ENCODE data around the gene FAM120C.

The FAM120C gene

GRCh38 chrX:54182194-54182863 lies 725 bp downstream of the FAM120C start:
- Histone ChIP-seq H3K27me3 (ENCODE audit: low read length) (no peaks in the 10 kb centered on the region), H4K20me1 (ENCODE audit: low read depth, low read length) (peaks cover 7% of the 10 kb centered on the region; the same call in 1 of the 2 replicates), H3K9me2 (replicated peaks; ENCODE audit: insufficient read depth, low read length) (no peaks in the 10 kb centered on the region), H3F3A (ENCODE audit: insufficient read depth) (no peaks in the 10 kb centered on the region; the same call in 1 of the 2 replicates), H3K4me2 (ENCODE audit: low read depth, low read length, poor library complexity, severe bottlenecking) (peak overlapping the region; percentile 94), H3K36me3 (ENCODE audit: low read length) (no peaks in the 10 kb centered on the region), H3K27ac (ENCODE audit: low read depth, low read length) (peak overlapping the region; percentile 80), H3K79me2 (ENCODE audit: insufficient read depth, low read length) (peaks cover 55% of the 10 kb centered on the region), H3K4me3 (ENCODE audit: insufficient read depth, low read length, poor library complexity, severe bottlenecking) (peak overlapping the region; percentile 79), H3K9me3 (ENCODE audit: insufficient read depth, low read length) (no peaks in the 10 kb centered on the region), H3K9ac (ENCODE audit: low read length) (peak overlapping the region; percentile 98), H2AFZ (ENCODE audit: low read depth, low read length, severe bottlenecking) (no peak overlapping the region)
- TF ChIP-seq CTCF (IDR thresholded peaks at IDR 0.05; ENCODE audit: insufficient read depth, low read length, poor library complexity, severe bottlenecking) (no peak), EZH2phosphoT487 (conservative IDR thresholded peaks at IDR 0.05; ENCODE audit: low read length) (no peak)

GRCh38 chrX:54181202-54181953 lies 1.7 kb downstream of the FAM120C start:
- Histone ChIP-seq H3K27ac (ENCODE audit: low read depth, low read length) (no peak overlapping the region; the same call in 1 of the 2 replicates), H3K9ac (ENCODE audit: low read length) (peak overlapping the region; percentile 98), H2AFZ (ENCODE audit: low read depth, low read length, severe bottlenecking) (no peak overlapping the region), H3F3A (ENCODE audit: insufficient read depth) (no peaks in the 10 kb centered on the region; the same call in 1 of the 2 replicates), H3K4me2 (ENCODE audit: low read depth, low read length, poor library complexity, severe bottlenecking) (peak overlapping the region; percentile 94), H3K27me3 (ENCODE audit: low read length) (no peaks in the 10 kb centered on the region), H3K36me3 (ENCODE audit: low read length) (no peaks in the 10 kb centered on the region), H3K79me2 (ENCODE audit: insufficient read depth, low read length) (peaks cover 64% of the 10 kb centered on the region), H3K4me3 (ENCODE audit: insufficient read depth, low read length, poor library complexity, severe bottlenecking) (peak overlapping the region; percentile 79), H4K20me1 (ENCODE audit: low read depth, low read length) (peaks cover 7% of the 10 kb centered on the region; the same call in 1 of the 2 replicates), H3K9me2 (replicated peaks; ENCODE audit: insufficient read depth, low read length) (no peaks in the 10 kb centered on the region), H3K9me3 (ENCODE audit: insufficient read depth, low read length) (no peaks in the 10 kb centered on the region)
- TF ChIP-seq CTCF (IDR thresholded peaks at IDR 0.05; ENCODE audit: insufficient read depth, low read length, poor library complexity, severe bottlenecking) (no peak), EZH2phosphoT487 (conservative IDR thresholded peaks at IDR 0.05; ENCODE audit: low read length) (no peak)

GRCh38 chrX:54180403-54180802 lies 2.7 kb downstream of the FAM120C start:
- TF ChIP-seq EZH2phosphoT487 (conservative IDR thresholded peaks at IDR 0.05; ENCODE audit: low read length) (no peak), CTCF (IDR thresholded peaks at IDR 0.05; ENCODE audit: insufficient read depth, low read length, poor library complexity, severe bottlenecking) (no peak)
- Histone ChIP-seq H3K36me3 (ENCODE audit: low read length) (no peaks in the 10 kb centered on the region), H3K4me2 (ENCODE audit: low read depth, low read length, poor library complexity, severe bottlenecking) (peak overlapping the region; percentile 94), H4K20me1 (ENCODE audit: low read depth, low read length) (peaks cover 7% of the 10 kb centered on the region; the same call in 1 of the 2 replicates), H3K79me2 (ENCODE audit: insufficient read depth, low read length) (peaks cover 74% of the 10 kb centered on the region), H3F3A (ENCODE audit: insufficient read depth) (no peaks in the 10 kb centered on the region; the same call in 1 of the 2 replicates), H3K4me3 (ENCODE audit: insufficient read depth, low read length, poor library complexity, severe bottlenecking) (peak overlapping the region; percentile 10), H3K9me3 (ENCODE audit: insufficient read depth, low read length) (no peaks in the 10 kb centered on the region), H3K9ac (ENCODE audit: low read length) (peak overlapping the region; percentile 98; the same call in 1 of the 2 replicates), H3K27ac (ENCODE audit: low read depth, low read length) (no peak overlapping the region), H3K9me2 (replicated peaks; ENCODE audit: insufficient read depth, low read length) (no peaks in the 10 kb centered on the region), H3K27me3 (ENCODE audit: low read length) (no peaks in the 10 kb centered on the region), H2AFZ (ENCODE audit: low read depth, low read length, severe bottlenecking) (no peak overlapping the region)
